ENCODE measurements around the gene TESMIN. TPM values are rescaled to one million over a fixed set of nuclear protein-coding genes. Genes with fewer than 3 reads are reported as not detected.
A peak's percentile ranks its signal among the peaks of the same experiment; 100 is the strongest.

TESMIN gene
- total RNA-seq, 1 donor from 2014 or later = 5.5 TPM

DNA sequence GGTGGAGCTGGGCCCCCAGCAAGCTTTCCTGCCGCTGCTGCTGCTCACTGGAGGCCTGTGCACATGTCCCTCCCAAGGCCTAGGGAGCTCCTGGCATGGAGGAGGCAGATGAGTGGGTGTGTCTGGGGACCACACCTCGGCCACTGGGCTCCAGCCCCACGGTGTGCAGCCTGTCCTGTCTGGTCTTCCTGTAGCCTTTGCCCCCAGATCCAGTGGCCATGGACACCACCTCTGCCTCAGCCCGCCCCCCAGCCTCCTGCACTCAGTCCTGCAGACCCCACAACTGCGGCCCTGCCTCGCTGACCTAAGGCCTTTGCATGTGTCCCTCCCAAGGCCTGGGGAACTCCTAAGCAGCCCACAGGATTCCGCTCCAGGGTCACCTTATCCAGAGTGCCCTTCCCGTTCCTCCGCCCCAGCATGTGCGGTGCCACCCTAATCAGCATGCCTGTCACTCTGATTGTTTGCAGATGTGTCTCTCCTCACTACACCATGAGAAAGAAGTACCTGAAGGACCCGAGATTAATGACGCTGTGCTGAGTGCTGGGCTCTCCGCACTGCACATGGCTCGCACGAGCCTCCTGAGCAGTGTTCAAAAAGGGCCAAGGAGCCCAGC is 58.3 kb downstream of the TESMIN start:
- Mint-ChIP-seq H3K36me3 (ENCODE audit: low read depth) (no peaks in the 10 kb centered on the region), H3K4me1 (ENCODE audit: low read depth) (peaks cover 18% of the 10 kb centered on the region), H3K4me3 (ENCODE audit: low read depth) (no peak overlapping the region), H3K27me3 (ENCODE audit: low read depth) (peaks cover 46% of the 10 kb centered on the region), H3K9me3 (peaks cover 6% of the 10 kb centered on the region), H3K27ac (no peak overlapping the region)
- intact Hi-C loops (cut with micrococcal nuclease) = no loop called here
- no peak for DNase-seq (ENCODE audit: low spot score)

DNA sequence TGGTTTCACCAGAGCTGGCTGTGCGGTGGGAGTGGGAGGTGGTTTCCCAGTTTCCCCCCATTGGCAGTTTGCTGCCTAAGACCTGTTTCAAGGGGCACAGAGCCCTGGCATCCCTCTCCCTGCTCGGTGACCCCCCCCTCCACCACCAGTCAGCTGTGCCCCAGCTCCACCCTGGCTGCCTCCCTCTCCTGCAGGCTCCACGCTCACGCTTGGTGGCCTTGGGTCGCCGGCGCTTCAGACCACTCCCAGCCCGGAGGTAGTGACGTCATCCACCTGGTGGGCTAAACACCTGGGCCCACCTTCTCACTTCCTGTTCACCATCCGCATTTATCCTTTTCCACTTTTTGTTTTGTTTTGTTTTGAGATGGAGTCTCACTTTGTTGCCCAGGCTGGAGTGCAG is 59.2 kb downstream of the TESMIN start:
- Mint-ChIP-seq H3K4me1 (ENCODE audit: low read depth) (peaks cover 18% of the 10 kb centered on the region), H3K9me3 (peaks cover 6% of the 10 kb centered on the region), H3K4me3 (ENCODE audit: low read depth) (no peak overlapping the region), H3K27ac (no peak overlapping the region), H3K27me3 (ENCODE audit: low read depth) (peaks cover 51% of the 10 kb centered on the region), H3K36me3 (ENCODE audit: low read depth) (no peaks in the 10 kb centered on the region)
- DNase-seq (ENCODE audit: low spot score) = no peak
- intact Hi-C loops (cut with micrococcal nuclease) = no loop called here

DNA sequence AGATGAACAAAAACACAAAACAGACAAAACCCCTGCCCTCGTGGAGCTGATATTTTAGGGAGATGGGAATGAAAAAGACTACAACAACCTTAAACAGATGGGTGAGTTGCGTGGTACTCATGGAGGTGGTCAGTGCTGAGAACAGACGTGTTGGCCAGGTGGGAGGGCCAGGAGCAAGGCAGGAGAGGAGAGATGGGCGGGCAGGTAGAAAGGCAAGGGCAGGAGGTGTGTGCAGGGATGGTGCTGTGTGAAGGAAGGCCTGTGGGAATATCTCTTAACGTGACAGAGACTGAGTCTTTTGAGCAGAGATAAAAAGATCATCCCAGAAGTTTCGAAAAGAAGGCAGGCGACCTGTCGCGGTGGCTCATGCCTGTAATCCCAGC is 59.9 kb downstream of the TESMIN start:
- Mint-ChIP-seq H3K9me3 (peaks cover 4% of the 10 kb centered on the region), H3K4me3 (ENCODE audit: low read depth) (no peak overlapping the region), H3K4me1 (ENCODE audit: low read depth) (peaks cover 18% of the 10 kb centered on the region), H3K27ac (no peak overlapping the region), H3K27me3 (ENCODE audit: low read depth) (peaks cover 54% of the 10 kb centered on the region), H3K36me3 (ENCODE audit: low read depth) (no peaks in the 10 kb centered on the region)
- no peak for DNase-seq (ENCODE audit: low spot score)
- intact Hi-C loops (cut with micrococcal nuclease) = no loop called here

DNA sequence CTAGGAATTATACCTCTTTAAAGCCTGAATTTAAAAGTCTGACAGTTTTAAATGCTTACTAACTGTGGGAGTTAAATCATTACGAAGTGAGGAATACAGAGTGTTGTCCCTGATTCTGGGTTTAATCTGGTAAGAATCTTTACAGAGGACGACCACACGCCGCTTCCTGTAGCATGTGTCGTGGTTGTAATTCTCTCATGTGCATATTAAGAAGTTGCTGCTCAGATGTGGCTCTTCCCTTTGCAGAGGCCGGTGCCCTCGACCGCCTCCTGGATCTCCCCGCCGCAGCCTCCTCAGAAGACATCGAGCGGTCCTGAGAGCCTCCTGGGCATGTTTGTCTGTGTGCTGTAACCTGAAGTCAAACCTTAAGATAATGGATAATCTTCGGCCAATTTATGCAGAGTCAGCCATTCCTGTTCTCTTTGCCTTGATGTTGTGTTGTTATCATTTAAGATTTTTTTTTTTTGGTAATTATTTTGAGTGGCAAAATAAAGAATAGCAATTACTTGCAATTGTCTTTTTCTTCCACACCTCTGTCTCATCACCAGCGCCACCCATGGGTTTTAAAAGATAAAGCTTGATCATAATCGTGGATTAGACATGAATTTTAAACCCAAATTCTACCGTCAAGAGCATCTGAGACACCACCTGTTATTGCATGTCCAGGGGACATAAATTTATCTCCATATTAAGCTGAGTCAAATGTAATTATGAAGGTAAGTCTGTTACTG is 60.5 kb downstream of the TESMIN start:
- H3K27ac Mint-ChIP-seq = no peak overlapping the region
- H3K4me3 Mint-ChIP-seq (ENCODE audit: low read depth) = no peak overlapping the region
- H3K9me3 Mint-ChIP-seq = no peaks in the 10 kb centered on the region
- peaks cover 18% of the 10 kb centered on the region for H3K4me1 Mint-ChIP-seq (ENCODE audit: low read depth)
- H3K36me3 Mint-ChIP-seq (ENCODE audit: low read depth) = no peaks in the 10 kb centered on the region
- intact Hi-C loops (cut with micrococcal nuclease) = no loop called here
- peak; percentile 19 for DNase-seq (ENCODE audit: low spot score)
- H3K27me3 Mint-ChIP-seq (ENCODE audit: low read depth) = peaks cover 54% of the 10 kb centered on the region

DNA sequence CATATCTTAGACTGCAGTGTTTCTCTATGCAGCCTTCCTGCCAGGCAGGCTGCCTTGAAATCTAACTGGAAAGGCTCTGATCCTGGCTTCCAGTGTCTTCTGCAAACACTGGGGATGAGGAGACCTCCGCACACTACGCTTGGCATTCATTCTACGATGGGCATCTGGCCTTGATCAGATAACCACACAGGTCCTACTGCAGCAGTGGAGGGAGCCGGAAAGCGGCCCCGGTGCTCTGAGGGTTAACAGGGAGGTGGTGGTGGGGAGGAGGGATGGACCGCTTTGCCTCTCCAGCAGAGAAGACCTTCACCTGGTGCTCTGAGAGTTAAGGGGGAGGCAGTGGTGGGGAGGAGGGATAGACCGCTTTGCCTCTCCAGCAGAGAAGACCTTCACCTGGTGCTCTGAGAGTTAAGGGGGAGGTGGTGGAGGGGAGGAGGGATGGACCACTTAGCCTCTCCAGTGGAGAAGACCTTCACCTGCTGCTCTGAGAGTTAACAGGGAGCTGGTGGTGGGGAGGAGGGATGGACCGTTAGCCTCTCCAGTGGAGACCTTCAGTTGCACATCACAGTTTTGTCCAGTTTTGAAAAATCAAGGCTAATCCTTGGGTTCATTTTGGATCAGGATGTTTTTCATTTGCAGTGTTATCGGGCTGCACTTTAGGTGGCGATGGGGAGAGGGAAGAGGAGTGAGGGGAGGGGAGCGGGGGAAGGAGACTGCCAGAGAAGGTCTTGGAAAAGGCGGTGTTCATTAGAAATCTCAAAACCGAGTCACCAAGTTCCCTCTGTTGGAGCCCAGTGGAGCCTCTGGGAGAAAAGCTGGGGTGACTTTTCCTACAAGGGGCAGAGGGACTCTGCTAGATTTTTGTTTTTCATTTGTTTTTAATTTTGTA is 61.3 kb downstream of the TESMIN start:
- Mint-ChIP-seq H3K27me3 (ENCODE audit: low read depth) (peaks cover 60% of the 10 kb centered on the region), H3K27ac (no peak overlapping the region), H3K36me3 (ENCODE audit: low read depth) (no peaks in the 10 kb centered on the region), H3K4me1 (ENCODE audit: low read depth) (peaks cover 18% of the 10 kb centered on the region), H3K9me3 (no peaks in the 10 kb centered on the region), H3K4me3 (ENCODE audit: low read depth) (no peak overlapping the region)
- intact Hi-C loops (cut with micrococcal nuclease) = no loop called here
- no peak for DNase-seq (ENCODE audit: low spot score)

DNA sequence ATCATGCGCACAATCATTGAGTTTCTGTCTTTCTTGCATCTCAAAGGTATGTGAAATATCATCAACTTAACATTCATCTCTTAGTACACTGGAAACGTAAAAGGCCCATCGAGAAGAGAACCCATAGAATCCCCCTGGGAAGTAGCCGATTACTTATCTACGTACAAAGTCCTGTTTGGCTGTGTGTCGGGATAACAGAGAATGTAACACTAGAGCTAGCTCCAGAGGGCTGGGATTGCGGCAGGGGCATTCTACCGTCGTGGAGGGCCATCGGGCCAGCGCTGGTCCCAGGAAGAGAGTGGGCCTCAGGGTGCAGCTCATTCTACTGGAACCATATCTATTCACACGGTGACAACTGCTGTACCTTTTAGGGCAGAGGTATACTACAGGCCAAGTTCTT is 62.4 kb downstream of the TESMIN start:
- no peak for DNase-seq (ENCODE audit: low spot score)
- Mint-ChIP-seq H3K27ac (no peak overlapping the region), H3K9me3 (no peaks in the 10 kb centered on the region), H3K4me1 (ENCODE audit: low read depth) (peaks cover 18% of the 10 kb centered on the region), H3K4me3 (ENCODE audit: low read depth) (no peak overlapping the region), H3K36me3 (ENCODE audit: low read depth) (no peaks in the 10 kb centered on the region), H3K27me3 (ENCODE audit: low read depth) (peaks cover 56% of the 10 kb centered on the region)
- intact Hi-C loops (cut with micrococcal nuclease) = no loop called here

DNA sequence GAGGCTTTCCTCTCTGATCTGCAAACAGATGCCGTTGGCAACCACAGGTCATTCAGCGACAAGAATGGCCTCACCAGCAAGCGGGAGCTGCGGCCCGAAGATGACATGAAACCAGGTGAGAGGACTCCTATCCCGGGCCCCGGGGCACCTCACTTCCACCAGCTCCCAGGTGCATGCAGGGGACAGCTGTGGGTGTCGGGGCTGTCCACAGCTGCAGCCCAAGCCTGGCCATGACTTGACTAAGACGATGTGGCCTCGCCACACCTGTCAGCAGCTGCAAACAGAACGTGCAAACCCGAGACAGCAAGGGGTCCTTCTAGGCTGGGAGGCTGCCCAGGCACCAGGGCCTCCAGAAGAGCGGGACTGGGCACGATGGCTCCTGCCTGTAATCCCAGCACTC is 63.3 kb downstream of the TESMIN start:
- DNase-seq (ENCODE audit: low spot score) = no peak
- Mint-ChIP-seq H3K4me1 (ENCODE audit: low read depth) (peaks cover 18% of the 10 kb centered on the region), H3K36me3 (ENCODE audit: low read depth) (no peaks in the 10 kb centered on the region), H3K27me3 (ENCODE audit: low read depth) (peaks cover 64% of the 10 kb centered on the region), H3K4me3 (ENCODE audit: low read depth) (no peak overlapping the region), H3K27ac (no peak overlapping the region), H3K9me3 (no peaks in the 10 kb centered on the region)
- intact Hi-C loops (cut with micrococcal nuclease) = no loop called here

DNA sequence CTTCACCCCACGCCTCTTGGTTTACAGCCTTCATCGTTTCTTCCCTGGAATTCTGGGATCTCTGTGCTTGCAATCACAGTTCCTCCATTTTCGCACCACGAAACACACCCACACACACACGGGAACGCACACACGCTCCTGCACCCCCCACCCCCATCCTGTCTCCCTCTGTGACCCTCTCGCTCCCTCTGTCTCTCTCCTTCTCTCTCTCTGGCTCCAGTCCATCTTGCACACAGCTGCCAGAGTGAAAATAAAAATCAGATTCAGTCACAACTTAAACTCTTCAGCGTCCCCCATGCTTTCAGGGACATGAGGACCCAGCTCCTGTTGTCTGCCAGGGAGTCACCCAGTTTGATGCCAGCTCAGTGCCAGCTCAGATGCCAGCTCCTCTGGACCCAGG is 64.0 kb downstream of the TESMIN start:
- Mint-ChIP-seq H3K27me3 (ENCODE audit: low read depth) (peaks cover 70% of the 10 kb centered on the region), H3K9me3 (no peaks in the 10 kb centered on the region), H3K4me1 (ENCODE audit: low read depth) (peaks cover 18% of the 10 kb centered on the region)

DNA sequence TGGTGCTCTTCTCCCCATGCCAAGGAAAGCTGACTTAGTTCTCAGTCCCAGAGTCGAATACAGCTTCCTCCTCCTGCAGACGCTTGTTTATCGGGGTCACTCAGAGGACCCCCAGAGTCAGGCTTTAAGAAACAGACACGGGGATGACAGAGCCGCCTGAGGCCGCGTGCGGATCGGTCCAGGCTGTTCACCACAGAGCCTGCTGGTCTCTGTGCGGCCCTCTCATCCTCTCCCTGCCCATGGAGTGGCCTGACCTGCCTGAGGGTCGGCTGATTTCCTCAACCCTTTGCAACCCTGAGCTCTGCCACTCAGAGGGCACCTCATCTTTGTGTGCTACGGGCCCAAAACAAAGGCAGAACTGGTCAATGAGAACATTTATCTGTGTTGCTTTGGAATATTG is 64.8 kb downstream of the TESMIN start:
- no peak overlapping the region for H3K27ac Mint-ChIP-seq
- peaks cover 20% of the 10 kb centered on the region for H3K4me1 Mint-ChIP-seq (ENCODE audit: low read depth)
- no peaks in the 10 kb centered on the region for H3K9me3 Mint-ChIP-seq
- intact Hi-C loops (cut with micrococcal nuclease) = no loop called here
- DNase-seq (ENCODE audit: low spot score) = no peak
- no peak overlapping the region for H3K4me3 Mint-ChIP-seq (ENCODE audit: low read depth)
- H3K36me3 Mint-ChIP-seq (ENCODE audit: low read depth) = no peaks in the 10 kb centered on the region
- peaks cover 77% of the 10 kb centered on the region for H3K27me3 Mint-ChIP-seq (ENCODE audit: low read depth)

More for the DNA sequence above, 64.0 kb downstream of the TESMIN start:
- DNase-seq (ENCODE audit: low spot score) = no peak
- Mint-ChIP-seq H3K36me3 (ENCODE audit: low read depth) (no peaks in the 10 kb centered on the region), H3K4me3 (ENCODE audit: low read depth) (no peak overlapping the region), H3K27ac (no peak overlapping the region)
- intact Hi-C loops (cut with micrococcal nuclease) = no loop called here

DNA sequence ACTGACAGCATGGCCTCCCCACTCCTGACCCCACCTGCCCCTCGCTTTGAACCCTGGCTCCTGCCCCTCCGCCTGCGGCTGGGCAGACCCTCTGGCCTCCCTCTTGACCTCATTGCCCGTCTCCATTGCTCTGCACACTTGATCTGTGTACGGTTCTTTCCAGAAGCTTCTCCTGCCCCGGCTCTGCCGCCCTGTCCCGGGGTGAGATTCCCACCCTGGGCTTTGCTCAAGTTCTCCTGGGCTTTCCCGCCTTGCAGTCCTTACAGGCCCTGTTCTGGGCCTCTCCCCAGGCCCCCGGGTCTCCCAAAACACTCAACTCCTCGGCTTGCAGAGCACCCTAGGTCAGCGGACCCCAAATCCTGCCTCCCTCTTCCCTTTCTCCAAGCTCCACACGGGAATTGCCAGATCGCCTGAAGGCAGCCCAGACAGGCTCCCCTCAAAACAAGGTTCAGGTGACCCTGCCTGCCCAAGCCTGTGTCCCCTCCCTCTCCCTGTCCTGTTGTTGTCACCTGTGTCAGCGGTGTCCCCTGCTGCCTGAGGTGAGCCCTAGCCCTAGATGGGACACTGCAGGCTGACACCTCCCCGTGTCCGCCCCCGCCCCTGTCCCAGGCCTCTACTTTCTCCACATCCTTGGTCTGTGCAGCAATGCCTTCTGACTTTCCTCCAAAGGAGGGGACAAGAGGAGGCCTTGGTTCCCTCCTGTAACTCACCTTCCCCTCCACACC is 65.5 kb downstream of the TESMIN start:
- Mint-ChIP-seq H3K9me3 (no peaks in the 10 kb centered on the region), H3K4me1 (ENCODE audit: low read depth) (peaks cover 14% of the 10 kb centered on the region), H3K4me3 (ENCODE audit: low read depth) (no peak overlapping the region), H3K27me3 (ENCODE audit: low read depth) (peaks cover 71% of the 10 kb centered on the region), H3K36me3 (ENCODE audit: low read depth) (no peaks in the 10 kb centered on the region), H3K27ac (no peak overlapping the region)
- DNase-seq (ENCODE audit: low spot score) = no peak
- intact Hi-C loops (cut with micrococcal nuclease) = no loop called here

DNA sequence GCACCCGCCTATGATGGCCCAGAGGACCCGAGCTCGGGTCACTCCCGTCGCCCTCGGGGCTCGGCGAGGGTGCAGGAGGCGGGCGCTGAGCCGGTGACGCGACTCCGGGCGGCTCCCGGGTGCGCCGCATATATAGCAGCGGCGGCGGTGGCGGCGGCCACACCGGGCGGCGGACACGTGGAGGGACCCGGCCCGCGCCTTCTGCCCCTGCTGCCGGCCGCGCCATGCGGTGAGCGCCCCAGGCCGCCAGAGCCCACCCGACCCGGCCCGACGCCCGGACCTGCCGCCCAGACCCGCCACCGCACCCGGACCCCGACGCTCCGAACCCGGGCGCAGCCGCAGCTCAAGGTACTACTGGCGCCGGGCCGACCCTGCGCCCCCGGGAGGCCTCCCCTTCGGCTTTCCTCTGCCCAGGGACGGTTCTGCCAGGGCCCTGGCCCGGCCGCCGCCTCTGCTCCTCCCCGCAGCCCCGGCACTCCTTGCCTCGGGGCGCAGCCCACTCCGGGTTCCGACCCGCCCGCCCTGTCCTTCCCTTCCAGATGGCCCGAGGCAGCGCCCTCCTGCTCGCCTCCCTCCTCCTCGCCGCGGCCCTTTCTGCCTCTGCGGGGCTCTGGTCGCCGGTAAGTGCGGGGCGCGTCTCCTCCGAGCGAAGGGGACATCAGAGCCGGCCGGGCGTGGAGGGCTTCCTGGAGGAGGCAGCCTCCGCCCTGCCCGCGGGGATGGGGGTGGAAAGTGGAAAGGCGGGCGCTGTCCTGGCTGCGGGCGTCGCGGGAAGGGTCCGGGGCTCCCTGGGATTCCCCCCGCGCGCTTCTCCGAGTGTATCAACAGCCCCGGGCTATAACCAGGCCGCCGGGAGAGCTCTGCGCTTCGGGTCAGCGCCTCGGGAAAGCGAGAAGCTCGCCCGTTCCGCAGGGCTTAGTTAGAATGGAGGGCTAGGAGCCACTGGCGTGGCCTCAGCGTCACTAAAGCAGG is 66.6 kb downstream of the TESMIN start, which contains the start of gene GAL:
GAL (plus strand) TSS at position 160 of the 972 bp plus-strand sequence; CDS start at position 540, 380 bp downstream.
- intact Hi-C loops (cut with micrococcal nuclease) = no loop called here
- DNase-seq (ENCODE audit: low spot score) = no peak
- H3K27me3 Mint-ChIP-seq (ENCODE audit: low read depth) = peaks cover 62% of the 10 kb centered on the region
- H3K4me1 Mint-ChIP-seq (ENCODE audit: low read depth) = peaks cover 3% of the 10 kb centered on the region
- H3K9me3 Mint-ChIP-seq = no peaks in the 10 kb centered on the region
- H3K27ac Mint-ChIP-seq = no peak within 1 kb of the TSS
- H3K4me3 Mint-ChIP-seq (ENCODE audit: low read depth) = no peak within 1 kb of the TSS
- no peaks in the 10 kb centered on the region for H3K36me3 Mint-ChIP-seq (ENCODE audit: low read depth)

Data from activated T-helper 2 cell treated with anti-CD3 and anti-CD28 coated beads, Interferon-gamma antibody, Interleukin-2, Interleukin-4, amounts not matched to agents 10 μg/mL and 5 μg/mL and 100 μg/mL, durations not matched to agents 14 hours and 24 hours and 36 hours (primary cell).